NOMO-1 treated with DMSO at 0.1 percent for 48 hours (cell line): ENCODE data around the gene NKX2-4.
"Not testable (repeated sequence)": the region's sequence is repeated elsewhere in the genome, so short reads cannot be mapped to it uniquely, and the experiment has no call there.

ENCODE experiments used
- DNase-seq: peaks from one replicate; lab custom pipeline; 2025; ENCODE audit not compliant: unreplicated experiment; lab: John Stamatoyannopoulos, UW

NKX2-4 gene

DNA sequence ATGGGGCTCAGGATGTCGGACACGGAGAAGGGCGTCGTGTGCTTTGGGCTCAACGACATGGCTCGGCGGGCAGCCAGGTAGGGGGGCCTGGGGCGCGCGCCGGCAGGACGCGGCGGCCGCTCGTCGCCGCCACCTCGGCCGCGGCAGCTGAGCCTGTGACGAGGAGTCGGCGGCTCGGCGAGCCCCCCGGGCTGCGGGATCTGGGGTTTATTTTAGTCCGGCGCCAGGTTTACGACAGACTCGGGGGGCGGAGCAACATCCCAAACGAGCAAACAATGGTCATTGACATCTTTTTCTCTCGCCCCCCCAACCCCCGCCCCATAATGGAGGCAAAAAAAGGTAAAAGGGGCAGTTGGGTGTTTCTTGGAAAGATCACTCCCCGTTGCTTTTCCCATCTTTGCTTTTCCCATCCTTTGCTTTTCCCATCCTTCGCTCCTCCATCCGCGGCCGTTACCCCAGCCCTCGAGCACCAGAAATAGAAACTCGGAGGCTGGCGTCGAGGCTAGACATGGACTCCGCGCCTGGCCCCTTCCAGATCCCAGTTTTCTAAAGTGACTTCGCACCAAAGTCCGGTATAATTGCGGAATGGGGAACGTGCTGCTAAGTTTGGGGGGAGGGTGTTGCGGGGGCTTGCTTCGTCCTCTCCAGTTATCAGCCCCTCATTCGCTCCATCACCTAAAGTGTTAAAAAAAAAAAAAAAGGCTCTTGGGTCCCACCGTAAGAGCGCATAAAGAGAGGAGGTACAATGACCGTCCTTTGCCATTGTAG is at the start of gene NKX2-4:
Gene NKX2-4, minus strand, starts transcription at position 186 of the 768 bp plus-strand sequence. Its CDS starts 127 bp downstream, at position 59.
- no peak for DNase-seq

DNA sequence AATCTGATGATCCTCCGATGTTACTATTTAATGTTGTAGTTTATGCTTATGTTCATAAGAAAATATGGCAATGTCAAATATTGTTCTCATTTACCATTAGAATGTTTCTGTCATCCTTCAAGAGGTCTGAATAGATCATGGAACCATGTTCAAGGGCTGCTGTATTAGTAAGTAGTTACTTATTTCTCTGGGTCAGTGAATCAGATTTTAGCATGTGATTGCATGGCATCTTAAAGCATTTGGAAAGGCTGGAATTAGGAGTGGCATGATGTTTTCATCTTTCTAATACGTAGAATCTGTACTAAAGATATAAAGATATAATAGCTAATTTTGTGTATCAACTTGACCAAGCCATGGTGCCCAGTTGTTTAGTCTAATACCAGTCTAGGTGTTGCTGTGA is 40.5 kb upstream of the NKX2-4 start:
- no peak for DNase-seq

DNA sequence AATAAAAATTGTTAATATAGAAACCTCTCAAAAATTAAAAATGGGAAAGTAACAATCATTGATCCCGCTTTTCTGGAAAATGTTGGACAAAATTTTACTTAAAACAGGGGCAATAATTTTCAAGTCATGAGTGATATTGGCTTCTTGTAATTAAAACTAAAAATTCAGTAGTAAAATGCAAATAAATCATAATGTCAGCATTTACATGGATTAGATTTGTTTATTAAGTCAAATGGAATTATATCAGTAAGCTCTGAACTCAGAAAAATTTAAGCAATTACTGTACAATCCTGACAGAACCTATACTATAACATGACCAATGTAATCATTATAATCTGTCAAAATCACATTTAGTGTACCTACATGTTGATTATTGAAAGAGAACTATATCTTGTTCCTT is 39.9 kb upstream of the NKX2-4 start:
- DNase-seq = no peak

DNA sequence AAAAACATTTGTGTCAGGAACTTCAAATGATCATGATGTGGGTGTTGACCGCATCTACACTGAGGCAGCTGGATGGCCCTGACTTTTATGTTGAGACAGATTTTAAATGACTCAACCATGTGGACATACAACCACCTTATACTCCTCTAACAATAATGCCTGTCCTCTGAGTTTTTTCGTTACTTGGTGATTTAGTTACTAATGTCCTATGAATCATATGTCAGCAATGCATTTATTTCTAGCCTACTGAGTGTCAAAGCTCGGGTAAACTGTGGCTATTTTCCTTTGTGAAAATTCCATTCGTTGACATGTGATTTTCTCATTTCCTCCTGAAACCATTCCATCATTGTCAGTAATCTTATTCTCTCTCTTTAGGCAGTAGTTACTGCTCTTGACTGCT is 38.9 kb upstream of the NKX2-4 start:
- DNase-seq = no peak

DNA sequence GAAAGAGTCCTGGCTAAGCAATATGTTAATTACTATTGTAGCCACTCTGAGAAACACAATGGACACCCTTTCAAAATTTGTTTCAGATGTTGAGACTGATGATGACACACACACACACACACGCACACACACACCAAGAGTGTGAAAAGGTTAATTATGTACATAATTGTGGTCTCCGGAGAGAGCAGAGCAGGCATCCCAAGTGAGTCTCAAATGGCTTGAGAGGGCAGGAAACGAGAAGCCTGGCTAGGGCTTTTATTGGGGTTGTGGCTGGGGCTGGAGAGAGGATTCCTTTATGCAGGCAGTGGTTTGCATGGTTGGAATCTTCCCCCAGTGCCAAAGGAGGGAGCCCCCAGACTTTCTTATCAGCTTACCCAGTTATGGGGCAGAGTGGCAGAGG is 38.2 kb upstream of the NKX2-4 start:
- no peak for DNase-seq

DNA sequence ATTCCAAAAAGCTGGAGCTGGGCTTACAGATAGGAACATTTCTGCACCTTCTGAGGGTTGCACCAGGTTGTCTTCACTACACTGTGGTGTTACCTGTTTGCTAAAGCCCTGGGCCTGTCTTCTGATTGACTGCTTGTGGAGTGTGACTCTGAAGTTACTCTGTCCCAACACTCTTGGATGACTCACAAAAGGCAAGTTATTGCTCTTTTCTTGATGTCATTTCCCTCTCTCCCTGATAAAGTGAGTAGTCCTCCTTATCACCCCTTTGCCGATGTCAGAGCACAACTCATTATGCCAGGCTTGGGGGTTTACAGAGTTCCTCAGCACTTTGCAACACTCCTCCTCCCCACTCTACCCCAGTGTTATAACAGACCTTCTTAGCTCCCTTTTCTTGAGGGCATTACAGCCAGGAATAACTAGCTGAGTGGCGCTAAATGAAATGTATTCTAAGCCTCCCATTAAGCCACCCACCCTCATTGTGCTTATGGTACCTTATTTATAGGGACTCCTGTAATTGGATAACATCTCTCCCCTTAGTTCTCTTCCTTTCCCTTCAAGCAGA is 36.1 kb upstream of the NKX2-4 start:
- no peak for DNase-seq

DNA sequence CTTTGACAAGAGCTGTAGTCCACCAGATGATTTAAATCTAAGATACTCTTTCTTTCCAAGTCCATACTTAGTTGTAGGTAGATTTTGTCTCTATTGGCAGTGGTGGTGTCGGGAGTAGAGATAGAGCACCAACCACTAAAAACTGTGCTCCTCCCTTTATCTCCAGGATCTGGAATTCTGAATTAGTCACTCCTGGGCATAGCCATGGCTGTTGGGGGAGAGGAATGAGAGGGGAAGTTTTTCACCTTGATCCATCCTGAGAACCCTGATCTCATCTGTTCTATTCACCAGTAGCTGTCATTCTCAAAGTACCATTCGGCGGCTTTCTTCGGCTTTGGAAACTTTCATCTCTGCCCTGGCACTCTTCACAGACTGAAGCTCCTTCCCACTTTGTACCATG is 35.6 kb upstream of the NKX2-4 start:
- DNase-seq = no peak

DNA sequence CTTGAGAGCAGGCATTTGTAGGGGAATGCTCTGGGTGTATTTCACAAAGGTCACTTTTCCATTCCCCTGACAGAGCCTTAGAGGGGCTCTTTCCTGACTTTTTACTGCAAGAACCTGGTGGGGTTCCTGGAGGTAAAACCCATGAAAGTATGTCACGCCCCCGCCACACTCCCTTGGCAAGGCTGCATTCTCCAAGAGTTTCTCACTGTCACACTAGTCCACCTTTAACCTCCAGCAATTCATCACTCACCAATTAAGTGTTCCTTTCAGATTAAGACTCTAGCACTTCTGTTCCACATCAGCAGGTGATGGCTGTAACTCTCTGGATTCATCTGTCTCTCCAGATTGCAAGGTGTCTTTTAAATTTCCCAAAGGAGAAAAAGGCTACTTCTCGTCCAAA is 32.7 kb upstream of the NKX2-4 start:
- no peak for DNase-seq

DNA sequence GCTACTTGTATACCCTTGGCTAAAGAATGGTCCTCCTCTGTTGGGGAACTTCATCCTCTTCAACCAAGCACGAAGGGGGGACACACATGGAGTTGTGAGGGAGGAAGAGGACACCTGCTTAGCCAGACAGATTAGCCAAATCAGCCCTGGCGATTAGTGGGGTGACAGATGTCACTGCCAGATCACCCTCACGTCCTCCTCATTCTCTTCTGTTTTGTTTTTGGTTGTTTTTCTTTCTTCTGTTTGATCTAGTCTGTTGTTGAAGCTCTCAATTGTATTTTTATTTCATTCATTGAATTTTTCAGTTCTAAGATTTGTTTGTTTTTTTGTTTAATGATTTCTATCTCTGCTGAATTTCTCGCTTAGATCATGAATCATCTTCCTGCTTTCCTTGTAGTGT is 27.5 kb upstream of the NKX2-4 start:
- DNase-seq = no peak

DNA sequence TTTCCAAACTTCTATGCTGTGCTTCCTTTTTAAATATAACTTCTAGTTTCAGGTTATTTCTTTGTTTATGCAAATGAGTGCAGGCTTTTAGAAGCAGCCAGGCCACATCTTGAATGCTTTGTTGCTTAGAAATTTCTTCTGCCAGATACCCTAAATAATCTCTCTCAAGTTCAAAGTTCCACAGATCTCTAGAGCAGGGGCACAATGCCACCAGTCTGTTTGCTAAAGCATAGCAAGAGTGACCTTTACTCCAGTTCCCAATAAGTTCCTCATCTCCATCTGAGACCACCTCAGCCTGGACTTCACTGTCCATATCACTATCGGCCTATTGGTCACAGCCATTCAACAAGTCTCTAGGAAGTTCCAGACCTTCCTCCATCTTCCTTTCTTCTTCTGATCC is 26.4 kb upstream of the NKX2-4 start:
- not testable (repeated sequence) for DNase-seq

DNA sequence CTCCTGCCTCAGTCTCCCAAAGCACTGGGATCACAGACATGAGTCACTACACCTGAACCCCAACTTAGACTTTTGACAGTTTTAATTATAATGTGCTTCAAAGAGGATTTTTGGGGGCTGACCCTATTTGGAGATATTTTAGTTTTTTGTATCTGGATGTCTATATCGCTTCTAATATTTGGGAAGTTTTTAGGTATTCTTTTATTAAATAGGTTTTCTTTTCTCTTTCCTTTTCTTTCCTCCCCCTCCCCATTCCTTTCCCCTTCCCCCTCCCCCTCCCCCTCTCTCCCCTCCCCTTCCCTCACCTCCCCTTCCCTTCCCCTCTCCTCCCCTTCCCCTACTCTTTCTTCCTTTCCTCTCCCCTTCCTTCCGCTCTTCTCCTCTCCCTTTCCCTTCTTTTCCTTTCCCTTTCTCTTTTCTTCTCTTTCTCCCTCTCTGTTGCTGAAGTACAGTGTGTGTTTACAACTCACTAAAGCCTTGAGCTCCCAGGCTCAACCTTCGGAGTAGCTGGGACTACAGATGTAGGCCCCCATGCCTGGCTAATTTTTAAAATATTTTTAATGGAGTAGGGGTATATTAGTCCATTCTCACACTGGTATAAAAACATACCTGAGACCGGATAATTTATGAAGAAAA is 24.4 kb upstream of the NKX2-4 start:
- no peak for DNase-seq

DNA sequence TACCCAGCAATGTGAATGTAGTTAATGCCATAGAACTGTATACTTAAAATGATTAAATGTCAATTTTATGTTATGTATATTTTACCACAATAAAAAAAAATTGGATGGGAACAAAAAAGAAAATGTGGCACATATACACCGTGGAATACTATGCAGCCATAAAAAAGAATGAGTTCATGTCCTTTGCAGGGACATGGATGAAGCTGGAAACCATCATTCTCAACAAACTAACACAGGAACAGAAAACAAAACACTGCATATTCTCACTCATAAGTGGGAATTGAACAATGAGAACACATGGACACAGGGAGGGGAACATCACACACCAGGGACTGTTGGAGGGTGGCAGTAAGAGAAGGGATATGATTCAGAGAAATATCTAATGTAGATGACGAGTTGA is 21.8 kb upstream of the NKX2-4 start:
- not testable (repeated sequence) for DNase-seq

DNA sequence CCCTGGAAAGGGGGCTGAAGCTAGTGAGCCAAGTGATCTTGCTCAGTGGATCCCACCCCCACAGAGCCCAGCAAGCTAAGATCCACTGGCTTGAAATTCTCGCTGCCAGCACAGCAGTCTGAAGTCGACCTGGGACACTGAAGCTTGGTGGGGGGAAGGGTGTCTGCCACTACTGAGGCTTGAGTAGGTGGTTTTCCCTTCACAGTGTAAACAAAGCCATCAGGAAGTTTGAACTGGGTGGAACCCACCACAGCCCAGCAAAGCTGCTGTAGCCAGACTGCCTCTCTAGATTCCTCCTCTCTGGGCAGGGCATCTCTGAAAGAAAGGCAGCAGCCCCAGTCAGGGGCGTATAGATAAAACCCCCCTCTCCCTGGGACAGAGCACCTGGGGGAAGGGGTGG is 16.7 kb upstream of the NKX2-4 start:
- not testable (repeated sequence) for DNase-seq

DNA sequence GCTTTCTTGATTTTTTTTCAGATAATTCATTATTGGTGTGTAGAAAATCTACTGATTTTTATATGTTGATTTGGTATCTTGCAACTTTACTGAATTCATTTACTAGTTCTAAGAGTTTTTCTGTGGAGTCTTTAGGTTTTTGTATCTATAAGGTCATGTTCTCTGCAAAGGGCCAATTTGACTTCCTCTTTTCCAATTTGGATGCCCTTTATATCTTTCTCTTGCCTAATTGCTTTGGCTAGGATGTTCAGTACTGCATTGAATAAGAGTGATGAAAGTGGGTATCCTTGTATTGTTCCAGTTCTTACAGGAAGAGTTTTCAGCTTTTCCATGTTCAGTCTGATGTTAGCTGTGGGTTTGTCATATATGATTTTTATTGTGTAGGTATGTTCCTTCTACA is 14.4 kb upstream of the NKX2-4 start:
- no peak for DNase-seq

DNA sequence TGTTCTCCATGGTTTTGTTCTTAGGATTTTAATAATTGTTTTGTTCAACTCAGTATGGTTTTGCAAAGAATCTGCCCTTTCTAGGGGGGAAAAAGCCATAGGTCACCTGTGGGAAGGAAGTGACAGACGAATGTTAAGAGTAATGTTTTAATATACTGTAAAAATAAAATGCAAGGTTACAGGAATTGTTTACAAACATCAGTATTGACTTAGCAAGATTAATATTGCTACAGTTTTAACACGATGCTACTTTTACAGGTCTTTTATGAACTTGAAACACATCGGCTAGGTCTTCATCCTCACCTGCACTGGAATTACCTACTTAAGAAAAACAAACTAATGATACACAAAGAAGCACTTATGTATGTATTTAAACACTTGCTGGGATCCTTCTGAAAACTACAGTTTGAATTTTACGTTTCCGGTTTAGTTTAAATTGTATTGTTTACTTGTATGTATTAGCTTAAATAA is 1.7 kb upstream of the NKX2-4 start:
- DNase-seq = no peak

DNA sequence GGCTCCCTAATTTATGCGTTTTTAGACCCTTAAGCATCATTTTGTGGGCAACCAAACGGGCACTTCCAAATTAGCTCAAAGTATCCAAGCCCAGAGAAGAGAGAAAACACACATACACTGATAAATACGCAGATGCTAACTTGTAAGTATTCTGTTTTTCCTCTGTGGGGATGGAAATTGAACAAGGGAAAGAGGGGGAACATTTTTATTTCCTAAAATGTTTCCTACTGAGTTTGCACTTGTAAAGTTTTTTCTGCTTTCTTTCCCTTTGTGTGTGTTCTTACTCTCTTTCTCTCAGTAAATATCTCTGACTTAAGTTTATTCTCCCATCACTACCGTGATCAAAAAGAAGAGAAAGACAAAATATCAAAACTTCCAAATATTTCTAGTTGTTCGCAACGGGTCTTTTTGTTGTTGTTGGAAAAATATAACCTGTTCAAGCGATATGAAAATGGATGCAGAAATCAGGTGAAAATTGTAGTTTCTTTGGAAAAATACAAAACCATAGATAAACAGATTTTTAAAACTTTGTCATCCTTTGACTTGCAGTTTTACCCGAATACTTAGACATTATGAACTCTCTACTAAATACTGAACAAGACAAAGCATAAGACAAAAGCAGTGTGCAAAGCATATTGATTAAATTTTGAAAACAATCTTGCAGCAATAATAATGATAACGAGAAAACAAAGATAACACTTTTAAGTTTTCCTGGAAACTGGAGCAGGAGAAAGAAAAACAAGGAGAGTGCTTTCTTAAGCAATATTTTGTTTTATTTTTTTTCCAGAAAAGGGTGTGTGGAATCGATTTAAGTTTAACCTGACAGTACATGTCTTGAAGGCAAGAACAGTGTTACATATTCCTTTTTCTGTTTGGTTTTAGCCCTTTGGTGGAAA is 1.0 kb upstream of the NKX2-4 start:
- no peak for DNase-seq

DNA sequence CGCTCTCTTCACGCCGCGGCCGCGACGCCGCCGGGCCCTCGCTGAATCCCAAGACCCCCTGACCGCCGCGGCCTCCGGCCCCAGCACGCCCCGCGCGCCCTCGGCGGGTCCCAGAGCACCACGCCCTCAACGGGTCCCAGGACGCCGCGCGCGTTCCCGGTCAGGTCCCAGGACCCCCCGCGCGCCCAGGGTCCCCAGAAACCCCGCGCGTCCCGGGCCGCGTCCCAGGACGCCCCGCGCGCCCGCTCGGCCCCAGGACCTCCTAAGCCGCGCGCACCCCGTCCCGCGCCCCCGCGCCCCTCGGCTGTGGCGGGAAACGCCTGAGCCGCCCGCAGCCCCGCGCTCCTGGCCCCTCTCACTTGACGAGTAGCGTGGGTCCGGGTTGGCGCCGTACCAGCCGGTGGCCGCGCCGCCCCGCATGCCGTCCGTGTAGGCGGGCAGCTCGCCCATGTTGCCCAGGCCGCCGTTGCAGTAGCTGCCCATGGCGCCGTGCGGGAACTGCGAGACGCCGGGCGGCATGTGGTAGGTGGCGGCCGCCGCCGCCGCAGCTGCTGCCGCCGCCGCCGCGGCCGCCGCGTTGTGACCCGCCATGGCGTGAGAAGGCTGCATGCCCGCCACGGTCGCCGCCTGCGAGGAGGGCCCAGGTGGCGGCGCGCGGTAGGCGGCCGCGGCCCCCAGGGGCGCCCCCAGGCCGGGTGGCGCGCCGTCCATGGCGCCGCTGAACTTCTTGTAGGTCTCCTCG is 556 bp downstream of the NKX2-4 start:
- no peak for DNase-seq

DNA sequence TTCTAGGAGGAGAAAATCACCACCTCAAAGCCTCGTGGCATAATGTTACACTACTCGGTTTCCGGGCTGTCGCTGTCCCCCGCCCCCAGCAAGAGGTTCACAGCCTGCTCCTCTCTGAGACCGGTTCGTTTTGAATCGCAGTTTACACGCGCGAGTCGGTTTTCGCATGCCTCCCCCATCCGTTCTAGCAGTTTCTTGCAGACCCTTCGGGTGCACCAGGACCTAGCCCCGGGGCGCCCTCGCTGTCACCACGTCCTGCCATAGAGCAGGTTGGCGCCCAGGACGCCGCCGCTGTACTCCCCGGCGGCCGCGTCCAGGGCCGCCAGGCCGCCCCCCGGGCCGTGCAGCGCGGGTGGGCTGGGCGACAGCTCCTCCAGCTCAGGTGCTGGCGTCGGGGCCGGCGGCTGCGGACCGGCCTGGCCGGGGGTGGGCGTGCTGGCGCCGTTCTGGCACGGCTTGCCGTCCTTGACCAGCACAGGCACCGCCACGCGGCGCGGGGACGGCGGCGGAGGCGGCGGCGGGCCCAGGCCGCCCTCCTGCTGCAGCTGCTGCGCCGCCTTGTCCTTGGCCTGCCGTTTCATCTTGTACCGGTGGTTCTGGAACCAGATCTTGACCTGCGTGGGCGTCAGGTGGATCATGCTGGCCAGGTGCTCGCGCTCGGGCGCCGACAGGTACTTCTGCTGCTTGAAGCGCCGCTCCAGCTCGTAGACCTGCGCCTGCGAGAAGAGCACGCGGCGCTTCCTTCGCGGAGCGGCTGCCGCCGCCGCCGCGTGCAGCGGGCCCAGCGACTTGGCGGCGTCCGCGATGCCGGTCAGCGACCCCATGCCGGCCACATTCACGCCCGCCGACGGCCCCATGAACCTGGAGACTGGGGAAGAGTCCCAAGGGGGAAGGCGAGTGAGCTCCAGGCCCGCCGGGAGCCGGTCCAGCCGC is 1.4 kb downstream of the NKX2-4 start:
- no peak for DNase-seq

DNA sequence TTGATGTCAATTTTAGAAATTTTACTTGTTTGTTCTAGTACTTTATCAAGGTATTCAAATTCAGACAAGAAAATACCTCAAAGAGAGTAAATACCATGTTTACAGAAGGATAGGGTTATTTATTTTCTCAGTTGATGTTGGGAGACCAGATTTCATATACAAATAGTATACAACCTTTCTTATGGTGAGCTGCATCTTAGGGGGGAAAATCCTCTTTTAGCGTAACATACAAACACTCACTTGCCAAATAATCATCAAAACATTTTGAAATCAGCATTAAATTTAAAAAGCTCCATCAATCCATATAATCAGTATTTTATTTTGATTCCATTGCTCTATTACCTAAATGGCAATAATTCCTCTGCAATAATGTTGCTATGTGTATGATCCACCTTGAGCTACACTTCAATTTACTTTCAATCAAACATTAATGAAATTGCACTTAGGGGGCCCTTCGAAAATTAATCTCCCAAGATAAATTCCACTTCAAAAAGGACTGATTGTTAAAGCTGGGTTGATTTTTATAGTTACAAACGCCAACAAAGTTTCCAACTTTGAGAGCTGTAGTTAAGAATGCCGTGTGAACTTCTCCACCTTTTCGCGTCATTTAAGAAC is 2.2 kb downstream of the NKX2-4 start:
- no peak for DNase-seq
